ENCODE data around the gene DNAJA4.

- TF ChIP-seq GATA2 (IDR thresholded peaks at IDR 0.05; ENCODE audit: low read depth, low read length) (no peak), GATA3 (IDR thresholded peaks at IDR 0.05; ENCODE audit: low read depth, low read length) (no peak)
These were observed 1.4 kb downstream of the DNAJA4 start for GRCh38 chr15:78265752-78266224.
